ENCODE measurements around the gene MYO1E. TPM values are rescaled to one million over a fixed set of nuclear protein-coding genes. Genes with fewer than 3 reads are reported as not detected.

MYO1E gene
- total and polyA plus RNA-seq, 2 of the 8 experiments (the other 6 are each of a cell fraction or from before 2014, with no cell fraction given): 19.6 to 142 TPM

DNA sequence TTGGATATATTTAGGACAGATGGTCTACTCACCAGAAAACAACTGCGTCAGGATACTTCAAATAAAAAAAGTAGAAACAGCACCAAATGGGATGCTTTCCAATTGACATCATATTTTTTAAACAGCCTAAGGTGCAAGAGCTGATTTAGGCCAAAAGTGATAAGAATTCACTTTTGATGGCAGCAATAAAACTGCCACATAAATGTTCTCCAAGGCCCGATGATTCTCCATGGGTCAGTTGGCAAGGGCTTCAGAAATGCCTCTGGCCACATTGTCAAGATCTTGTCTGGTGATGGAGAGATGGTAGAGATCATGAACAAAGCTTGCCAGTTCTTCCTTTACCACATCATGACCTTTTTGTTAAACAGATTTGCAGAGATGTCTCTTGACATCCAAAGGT lies 127.1 kb downstream of the MYO1E start:
- Histone ChIP-seq H3K79me2 (ENCODE audit: control insufficient read depth in 1 of 2, insufficient read depth in 2 of 2, low read length in 2 of 2) (no peaks in the 10 kb centered on the region), H2BK120ac (replicated peaks; ENCODE audit: low read depth, low read length) (no peak overlapping the region)

More for the DNA sequence above, 127.1 kb downstream of the MYO1E start:
- Histone ChIP-seq H3K79me1 (ENCODE audit: low read depth, low read length) (no peaks in the 10 kb centered on the region; the same call in 1 of the 2 replicates), H4K5ac (ENCODE audit: insufficient read length, low read depth, low read length) (no peak overlapping the region), H3K27me3 (replicated peaks in 1 of 4; ENCODE audit: control insufficient read depth in 3 of 4, extremely low read depth in 1 of 4, insufficient read depth in 3 of 4, low read length in 3 of 4) (no peaks in the 10 kb centered on the region), H2BK12ac (ENCODE audit: low read depth, low read length) (no peak overlapping the region), H3K4ac (replicated peaks; ENCODE audit: insufficient read length, low read depth, low read length) (no peak overlapping the region), H3K4me2 (ENCODE audit: insufficient read depth in 1 of 2, low read depth in 2 of 2, low read length in 2 of 2) (no peak overlapping the region), H3K36me3 (ENCODE audit: control insufficient read depth in 2 of 4, insufficient read depth in 4 of 4, low read length in 3 of 4) (peaks cover 0 to 2% (median 0%) of the 10 kb centered on the region in 4 experiments; a peak in 1 of 8 replicates), H2BK15ac (ENCODE audit: low read length) (no peak overlapping the region), H3K18ac (ENCODE audit: extremely low read depth, low read length) (no peak overlapping the region), H2BK20ac (ENCODE audit: low read length) (no peak overlapping the region), H2AFZ (ENCODE audit: low read length) (no peak overlapping the region), H3K9ac (replicated peaks in 1 of 4; ENCODE audit: extremely low read depth in 1 of 4, low read depth in 3 of 4, low read length in 3 of 4) (no peak overlapping the region), H4K8ac (ENCODE audit: extremely low read depth, insufficient read depth, low read length) (no peak overlapping the region), H3K23ac (ENCODE audit: insufficient read length) (no peak overlapping the region), H3K56ac (replicated peaks; ENCODE audit: insufficient read length, low read depth, low read length) (no peak overlapping the region), H2AK5ac (ENCODE audit: low read depth, low read length) (no peak overlapping the region), H3K14ac (ENCODE audit: insufficient read length) (no peak overlapping the region), H3K4me1 (replicated peaks in 1 of 4; ENCODE audit: control insufficient read depth in 3 of 4, insufficient read depth in 4 of 4, low read length in 3 of 4) (peaks cover 0 to 4% (median 1%) of the 10 kb centered on the region in 4 experiments; a peak in 2 of 7 replicates), H2BK5ac (ENCODE audit: low read depth, low read length) (no peak overlapping the region), H3K9me3 (ENCODE audit: insufficient read depth in 2 of 2, low read depth in 1 of 2, low read length in 1 of 2) (no peaks in the 10 kb centered on the region), H4K91ac (replicated peaks; ENCODE audit: insufficient read length, low read length) (no peak overlapping the region), H3K27ac (ENCODE audit: low read depth, low read length) (no peak overlapping the region), H3K4me3 (ENCODE audit: extremely low read depth in 1 of 4, insufficient read depth in 2 of 4, low read depth in 3 of 4, low read length in 4 of 4) (no peak overlapping the region), H3K23me2 (ENCODE audit: low read depth, low read length) (no peaks in the 10 kb centered on the region), H4K20me1 (replicated peaks in 1 of 2; ENCODE audit: control insufficient read depth in 1 of 2, insufficient read depth in 2 of 2, low read length in 2 of 2) (peaks cover 0 to 3% of the 10 kb centered on the region in 2 experiments)
- FAIRE-seq (no peak), DNase-seq (ENCODE audit: low read depth in 1 of 2, low spot score in 2 of 2) (no peak)
- TF ChIP-seq E2F6 (IDR thresholded peaks at IDR 0.05) (no peak), CHD1 (IDR thresholded peaks at IDR 0.05; ENCODE audit: low read depth, low read length) (no peak), CREB1 (IDR thresholded peaks at IDR 0.05) (no peak), CEBPB (IDR thresholded peaks at IDR 0.05; ENCODE audit: low read depth, low read length) (no peak), SP1 (IDR thresholded peaks at IDR 0.05; ENCODE audit: low read depth, low read length) (no peak), SAP30 (IDR thresholded peaks at IDR 0.05; ENCODE audit: insufficient read depth, insufficient replicate concordance, low read length) (no peak), CTBP2 (IDR thresholded peaks at IDR 0.05; ENCODE audit: borderline replicate concordance, insufficient read depth, insufficient read length, low read length) (no peak), SRF (IDR thresholded peaks at IDR 0.05; ENCODE audit: low read depth, low read length) (no peak), SIRT6 (IDR thresholded peaks at IDR 0.05; ENCODE audit: low read length) (no peak)
- TF ChIP-seq, protein P1, sequence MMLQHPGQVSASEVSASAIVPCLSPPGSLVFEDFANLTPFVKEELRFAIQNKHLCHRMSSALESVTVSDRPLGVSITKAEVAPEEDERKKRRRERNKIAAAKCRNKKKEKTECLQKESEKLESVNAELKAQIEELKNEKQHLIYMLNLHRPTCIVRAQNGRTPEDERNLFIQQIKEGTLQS (IDR thresholded peaks at IDR 0.05; ENCODE audit: insufficient read depth, low read depth, low read length): no peak
- WGBS, 2 experiments (ENCODE audit: extremely low coverage in 1 of 2, insufficient coverage in 1 of 2, insufficient read length in 1 of 2, insufficient replicate concordance in 2 of 2, low coverage in 1 of 2, low lambda C conversion rate in 2 of 2, missing lambda C conversion rate in 1 of 2): 91% methylated on average over 2 of the region's 2 CpGs; no CpG with 5 or more reads in 1 of the 2 experiments
- CTCF ChIA-PET (ENCODE audit: partially characterized antibody): interaction anchor here (0.5 to 6.7 kb wide), 16 partner anchors 8 to 287 kb away, joined by 3 to 55 read pairs (median 6); no protein-coding TSS in a partner anchor
- POLR2A ChIA-PET (ENCODE audit: partially characterized antibody): interaction anchor here (1.4 kb wide), 1 partner anchor 127 kb away, joined by 4 read pairs; the partner anchor contains the start of gene MYO1E
